Measurements from ENCODE around the gene EXOSC3. TPM values are rescaled to one million over a fixed set of nuclear protein-coding genes. Genes with fewer than 3 reads are reported as not detected.
A peak's percentile ranks its signal among the peaks of the same experiment; 100 is the strongest.
"Not testable (repeated sequence)": the region's sequence is repeated elsewhere in the genome, so short reads cannot be mapped to it uniquely, and the experiment has no call there.

The EXOSC3 gene
- total RNA-seq, 1 donor from 2014 or later: 30.1 TPM

DNA sequence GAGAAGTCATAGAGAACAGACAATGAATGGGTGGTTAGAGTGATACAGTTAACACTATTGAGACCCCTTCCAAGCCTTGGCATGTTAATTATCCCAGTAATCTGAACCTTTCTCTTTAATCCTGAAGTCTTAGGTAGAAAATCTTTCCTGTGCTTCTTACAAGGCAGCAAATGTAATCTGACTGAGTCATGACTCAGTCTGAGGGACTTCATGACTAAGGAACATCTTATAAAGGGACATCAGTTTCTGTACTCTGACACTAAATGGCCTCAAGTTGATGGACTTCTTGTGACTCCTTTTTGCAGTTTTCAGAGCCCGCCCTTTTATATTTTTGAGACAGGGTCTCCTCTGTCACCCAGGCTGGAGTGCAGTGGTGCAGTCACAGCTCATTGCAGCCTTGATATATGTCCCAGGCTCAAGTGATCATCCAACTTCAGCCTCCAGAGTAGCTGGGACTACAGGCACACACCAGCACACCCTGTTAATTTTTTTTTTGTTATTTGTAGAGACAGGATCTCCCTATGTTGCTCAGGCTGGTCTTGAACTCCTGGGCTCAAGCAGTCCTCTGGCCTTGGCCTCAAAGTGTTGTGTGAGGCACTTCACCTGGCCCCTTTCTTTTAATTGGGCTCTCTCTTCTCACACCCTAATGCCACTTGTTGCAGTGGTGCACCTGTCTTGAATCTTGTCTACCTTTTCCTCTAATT lies 9.5 kb downstream of the EXOSC3 start:
- DNase-seq (ENCODE audit: low spot score): no peak

DNA sequence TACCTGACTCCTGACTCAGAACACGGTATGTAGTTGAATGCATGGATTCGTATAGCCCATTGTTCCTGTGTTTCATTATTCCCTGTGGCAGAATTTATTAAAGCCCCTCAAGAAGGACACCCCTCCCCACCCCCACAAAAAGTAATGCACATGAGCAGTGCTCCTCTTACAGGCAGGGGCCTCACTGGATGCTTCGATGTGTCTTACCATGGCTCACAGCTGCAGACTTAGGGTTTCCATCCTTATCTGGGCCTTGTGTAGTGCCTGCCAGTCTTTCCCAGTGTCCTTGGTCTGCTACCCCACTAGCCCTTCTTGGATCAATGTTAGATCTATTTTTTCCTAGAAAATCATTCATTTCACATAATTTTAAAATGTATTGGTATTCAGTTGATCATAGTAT lies 14.9 kb downstream of the EXOSC3 start:
- no peak for DNase-seq (ENCODE audit: low spot score)

- no peak for DNase-seq (ENCODE audit: low spot score)
Observed at GRCh38 chr9:37769306-37769705, 15.6 kb downstream of the EXOSC3 start.

DNA sequence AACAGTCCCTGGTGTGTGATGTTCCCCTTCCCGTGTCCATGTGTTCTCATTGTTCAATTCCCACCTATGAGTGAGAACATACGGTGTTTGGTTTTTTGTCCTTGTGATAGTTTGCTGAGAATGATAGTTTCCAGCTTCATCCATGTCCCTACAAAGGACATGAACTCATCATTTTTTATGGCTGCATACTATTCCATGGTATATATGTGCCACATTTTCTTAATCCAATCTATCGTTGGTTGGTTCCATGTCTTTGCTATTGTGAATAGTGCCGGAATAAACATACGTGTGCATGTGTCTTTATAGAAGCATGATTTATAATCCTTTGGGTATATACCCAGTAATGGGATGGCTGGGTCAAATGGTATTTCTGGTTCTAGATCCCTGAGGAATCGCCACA lies 19.6 kb downstream of the EXOSC3 start:
- DNase-seq (ENCODE audit: low spot score): not testable (repeated sequence)

DNA sequence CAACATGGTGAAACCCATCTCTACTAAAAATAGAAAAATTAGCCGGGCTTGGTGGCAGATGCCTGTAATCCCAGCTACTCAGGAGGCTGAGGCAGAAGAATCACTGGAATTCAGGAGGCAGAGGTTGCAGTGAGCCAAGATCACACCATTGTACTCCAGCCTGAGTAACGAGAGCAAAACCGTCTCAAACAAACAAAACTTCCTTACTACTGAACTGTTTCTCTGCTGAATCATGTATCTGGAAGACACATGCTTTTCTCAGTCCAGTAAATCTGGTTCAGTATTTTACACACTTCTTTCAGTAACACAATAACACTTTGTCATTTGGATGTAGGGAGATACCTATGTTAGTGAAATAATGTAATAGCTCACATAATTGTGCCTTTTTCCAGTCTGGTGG lies 23.4 kb downstream of the EXOSC3 start:
- no peak for DNase-seq (ENCODE audit: low spot score)

DNA sequence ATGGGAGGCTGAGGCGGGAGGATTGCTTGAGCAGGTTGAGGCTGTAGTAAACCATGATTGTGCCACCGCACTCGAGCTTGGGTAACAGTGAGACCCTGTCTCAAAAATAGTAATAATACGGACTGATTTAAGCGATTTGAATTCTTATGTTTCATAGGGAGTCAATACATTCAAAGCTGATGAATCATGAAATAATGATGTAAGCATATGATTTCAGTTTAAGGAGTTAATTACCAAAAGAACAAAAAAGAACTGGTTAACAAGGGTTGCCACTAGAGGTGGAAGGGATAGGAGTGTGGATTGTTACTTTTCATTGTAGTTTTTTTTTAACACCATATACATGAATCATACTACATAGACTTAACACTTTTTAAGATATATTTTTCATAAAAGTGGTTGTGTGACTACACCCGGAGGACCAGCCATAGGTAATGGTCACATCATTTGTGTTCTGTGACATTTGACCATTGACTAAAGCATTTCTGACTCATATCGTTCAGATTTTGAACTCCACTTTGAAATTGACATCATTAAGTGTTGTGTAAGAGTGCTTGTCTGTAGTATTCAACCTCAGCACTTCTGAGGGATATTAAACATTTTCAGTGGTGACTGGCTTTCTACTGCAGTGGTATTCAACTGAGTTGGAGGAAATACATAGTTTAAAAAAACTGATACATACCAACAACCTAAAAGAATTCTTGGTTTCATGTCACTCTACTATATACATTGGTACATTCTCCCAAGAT lies 24.3 kb downstream of the EXOSC3 start:
- DNase-seq (ENCODE audit: low spot score): no peak

DNA sequence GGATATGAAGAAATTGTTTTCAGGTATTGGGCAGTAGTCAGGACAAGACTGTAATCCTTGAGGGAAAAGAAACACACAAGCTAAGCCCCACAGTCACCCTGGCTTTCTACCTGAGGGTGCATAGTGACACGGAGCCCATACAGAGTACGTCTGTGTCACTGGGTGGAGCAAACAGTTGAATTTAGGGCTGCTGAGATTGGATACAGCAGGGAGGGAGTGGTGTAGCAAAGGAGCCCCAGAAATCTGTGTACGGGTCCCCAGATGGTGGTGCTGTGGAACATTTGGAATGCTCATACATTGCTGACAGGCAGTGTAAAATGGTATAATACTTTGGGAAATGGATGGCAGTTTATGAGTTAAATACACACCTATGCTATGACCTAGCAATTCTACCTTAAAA lies 26.1 kb downstream of the EXOSC3 start:
- DNase-seq (ENCODE audit: low spot score): no peak

- DNase-seq (ENCODE audit: low spot score): peak; percentile 62
Observed at GRCh38 chr9:37753489-37754190, 31.2 kb downstream of the EXOSC3 start, which contains the start of gene TRMT10B. Gene TRMT10B, plus strand, starts transcription at chr9:37753805. Its CDS starts 8,127 bp downstream, at chr9:37761932.

GRCh38 chr9:37752642-37753488 lies 32.0 kb downstream of the EXOSC3 start:
- no peak for DNase-seq (ENCODE audit: low spot score)

- DNase-seq (ENCODE audit: low spot score): not testable (repeated sequence)
Observed at GRCh38 chr9:37752112-37752511, 32.8 kb downstream of the EXOSC3 start.

GRCh38 chr9:37751704-37752103 lies 33.2 kb downstream of the EXOSC3 start:
- not testable (repeated sequence) for DNase-seq (ENCODE audit: low spot score)

DNA sequence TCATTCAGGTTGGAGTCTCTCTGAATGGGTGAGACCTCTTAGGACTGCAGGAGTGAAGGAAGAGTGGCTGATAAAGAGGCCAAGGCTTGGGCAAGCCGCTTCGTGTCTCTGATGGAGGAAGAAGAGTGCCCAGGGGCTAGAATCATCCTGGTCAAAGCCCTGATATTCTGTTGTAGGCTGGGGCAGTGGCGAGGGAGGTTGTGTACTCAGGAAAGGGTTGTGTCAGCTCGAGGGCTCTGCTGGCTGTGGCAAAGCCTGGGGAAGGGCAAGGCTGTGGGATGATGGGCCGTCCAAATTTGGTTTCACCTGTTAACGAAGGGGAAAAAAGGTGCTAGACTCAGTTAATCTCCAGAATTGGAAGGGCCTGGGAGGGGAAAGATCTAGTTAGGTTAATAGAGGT lies 33.7 kb downstream of the EXOSC3 start:
- DNase-seq (ENCODE audit: low spot score): no peak

DNA sequence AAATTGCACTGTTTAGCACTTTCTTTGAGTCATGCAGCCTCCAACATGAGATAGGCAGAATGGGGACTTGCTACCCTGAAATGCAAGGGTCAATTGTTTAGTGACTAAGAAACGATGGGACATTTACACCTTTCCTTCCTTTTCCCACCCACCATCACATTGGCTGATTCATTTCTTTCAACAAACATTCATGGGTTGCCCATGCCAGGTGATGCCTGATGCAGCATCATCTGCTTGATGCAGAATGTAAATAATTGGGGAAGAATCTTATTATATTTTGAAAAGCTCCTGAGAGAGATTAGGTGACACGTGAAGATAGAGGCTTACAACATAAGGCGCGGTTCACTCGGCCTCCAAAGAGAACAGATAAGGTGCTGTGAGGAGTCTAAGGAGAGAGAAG lies 35.7 kb downstream of the EXOSC3 start:
- no peak for DNase-seq (ENCODE audit: low spot score)

GRCh38 chr9:37747271-37747753 lies 37.6 kb downstream of the EXOSC3 start:
- DNase-seq (ENCODE audit: low spot score): peak; percentile 61

- DNase-seq (ENCODE audit: low spot score): no peak
Observed at GRCh38 chr9:37746448-37747270, 38.2 kb downstream of the EXOSC3 start.

GRCh38 chr9:37745970-37746369 lies 38.9 kb downstream of the EXOSC3 start:
- DNase-seq (ENCODE audit: low spot score): no peak

DNA sequence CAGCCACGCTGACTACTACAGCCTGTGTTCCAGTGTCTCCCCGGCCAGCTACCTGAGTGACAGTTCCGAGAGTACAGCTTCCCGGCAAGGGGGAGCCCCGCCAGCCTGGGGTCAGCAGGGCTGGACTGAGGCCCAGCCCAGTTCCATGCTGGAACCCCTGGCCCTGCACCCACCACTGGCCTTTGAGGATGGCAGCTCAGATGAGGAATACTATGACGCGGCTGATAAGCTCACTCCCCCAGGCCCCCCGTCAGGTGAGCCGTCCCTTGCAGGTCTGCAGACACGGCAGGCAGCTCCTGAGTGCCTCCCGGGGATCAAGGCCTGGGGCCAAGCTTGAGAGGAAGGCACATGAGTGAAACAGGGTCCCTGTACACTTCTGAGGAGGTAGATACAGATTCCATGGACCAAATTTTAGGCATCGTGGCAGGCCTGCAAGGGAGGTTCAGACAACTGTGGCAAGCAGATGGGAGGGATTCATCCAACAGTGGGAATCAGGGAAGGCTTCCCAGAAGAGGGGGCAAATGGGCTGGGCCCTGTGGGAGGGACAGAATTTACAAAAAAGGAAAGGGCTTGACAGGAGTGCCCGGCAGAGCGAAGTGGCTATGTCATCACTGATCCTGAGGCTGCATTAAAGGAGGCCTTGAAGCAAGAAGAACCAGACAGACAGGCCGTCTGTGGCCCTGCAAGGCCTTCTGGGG lies 44.1 kb downstream of the EXOSC3 start:
- DNase-seq (ENCODE audit: low spot score): no peak

- DNase-seq (ENCODE audit: low spot score): no peak
Observed at GRCh38 chr9:37740128-37740527, 44.7 kb downstream of the EXOSC3 start.

DNA sequence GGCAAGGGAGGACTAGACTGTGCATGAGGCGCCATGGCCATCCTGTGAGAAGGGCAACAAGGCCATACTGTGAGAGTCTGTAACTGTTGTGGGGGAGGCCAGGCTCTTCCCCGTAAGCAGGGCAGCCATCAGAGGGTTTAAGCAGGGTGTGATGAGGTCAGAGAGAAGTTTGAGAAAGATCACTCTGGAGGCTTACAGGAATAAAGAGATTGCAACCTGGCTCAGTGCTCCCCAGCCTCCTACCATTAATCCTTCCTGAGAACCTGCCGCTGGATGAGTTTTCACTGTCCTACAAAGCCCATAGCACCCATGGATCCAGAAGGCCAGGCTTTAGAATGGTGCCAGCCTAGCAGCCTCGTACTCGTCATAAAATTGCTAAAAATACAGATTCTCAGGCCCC lies 45.6 kb downstream of the EXOSC3 start:
- no peak for DNase-seq (ENCODE audit: low spot score)

GRCh38 chr9:37732952-37733351 lies 51.9 kb downstream of the EXOSC3 start:
- DNase-seq (ENCODE audit: low spot score): no peak
